Measurements from ENCODE around the gene MIPEP. TPM values are rescaled to one million over a fixed set of nuclear protein-coding genes. Genes with fewer than 3 reads are reported as not detected.

MIPEP gene
- total RNA-seq, 1 donor from 2014 or later: 13.0 TPM

- no peak overlapping the region for H3K4me3 ChIP-seq (ENCODE audit: insufficient read depth, low read depth, low read length)
- Mint-ChIP-seq H3K27me3 (ENCODE audit: low read depth, unreplicated experiment) (peaks cover 4% of the 10 kb centered on the region), H3K27ac (ENCODE audit: unreplicated experiment) (no peak overlapping the region), H3K4me1 (ENCODE audit: low read depth, unreplicated experiment) (peaks cover 2% of the 10 kb centered on the region), H3K36me3 (ENCODE audit: low read depth, unreplicated experiment) (no peaks in the 10 kb centered on the region), H3K9me3 (ENCODE audit: unreplicated experiment) (no peaks in the 10 kb centered on the region), H3K4me3 (ENCODE audit: unreplicated experiment) (no peak overlapping the region)
- H3K4me2 ChIP-seq (ENCODE audit: low read length): no peak overlapping the region
- H3K27ac ChIP-seq (ENCODE audit: low read depth, low read length): no peak overlapping the region
- H3K36me3 ChIP-seq (ENCODE audit: insufficient read depth, low read length): no peaks in the 10 kb centered on the region
- no peaks in the 10 kb centered on the region for H3K4me1 ChIP-seq (ENCODE audit: insufficient read depth, low read length)
- H3K27me3 ChIP-seq (ENCODE audit: insufficient read depth, low read length): no peaks in the 10 kb centered on the region
- no peak for FAIRE-seq
- no peak for DNase-seq (ENCODE audit: low read depth)
- H3K79me2 ChIP-seq (ENCODE audit: insufficient read depth, low read length): no peaks in the 10 kb centered on the region
- H3K9me3 ChIP-seq (ENCODE audit: insufficient read depth, low read depth, low read length): peaks cover 3% of the 10 kb centered on the region
- no peaks in the 10 kb centered on the region for H4K20me1 ChIP-seq (ENCODE audit: insufficient read depth, low read length)
- TF ChIP-seq EZH2 (IDR thresholded peaks at IDR 0.05; ENCODE audit: insufficient read depth, low read length): no peak
- TF ChIP-seq, protein P1, sequence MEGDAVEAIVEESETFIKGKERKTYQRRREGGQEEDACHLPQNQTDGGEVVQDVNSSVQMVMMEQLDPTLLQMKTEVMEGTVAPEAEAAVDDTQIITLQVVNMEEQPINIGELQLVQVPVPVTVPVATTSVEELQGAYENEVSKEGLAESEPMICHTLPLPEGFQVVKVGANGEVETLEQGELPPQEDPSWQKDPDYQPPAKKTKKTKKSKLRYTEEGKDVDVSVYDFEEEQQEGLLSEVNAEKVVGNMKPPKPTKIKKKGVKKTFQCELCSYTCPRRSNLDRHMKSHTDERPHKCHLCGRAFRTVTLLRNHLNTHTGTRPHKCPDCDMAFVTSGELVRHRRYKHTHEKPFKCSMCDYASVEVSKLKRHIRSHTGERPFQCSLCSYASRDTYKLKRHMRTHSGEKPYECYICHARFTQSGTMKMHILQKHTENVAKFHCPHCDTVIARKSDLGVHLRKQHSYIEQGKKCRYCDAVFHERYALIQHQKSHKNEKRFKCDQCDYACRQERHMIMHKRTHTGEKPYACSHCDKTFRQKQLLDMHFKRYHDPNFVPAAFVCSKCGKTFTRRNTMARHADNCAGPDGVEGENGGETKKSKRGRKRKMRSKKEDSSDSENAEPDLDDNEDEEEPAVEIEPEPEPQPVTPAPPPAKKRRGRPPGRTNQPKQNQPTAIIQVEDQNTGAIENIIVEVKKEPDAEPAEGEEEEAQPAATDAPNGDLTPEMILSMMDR (IDR thresholded peaks at IDR 0.05; ENCODE audit: insufficient read depth, low read depth, low read length): no peak
- H2AFZ ChIP-seq (ENCODE audit: low read depth, low read length): no peak overlapping the region
- H3K9ac ChIP-seq (ENCODE audit: low read length): no peak overlapping the region
Observed at GRCh38 chr13:23714672-23715071, 174.5 kb downstream of the MIPEP start.

- H3K4me3 Mint-ChIP-seq (ENCODE audit: unreplicated experiment): no peak overlapping the region
- H3K9me3 Mint-ChIP-seq (ENCODE audit: unreplicated experiment): no peaks in the 10 kb centered on the region
Observed at GRCh38 chr13:23711355-23711754, 177.8 kb downstream of the MIPEP start.

DNA sequence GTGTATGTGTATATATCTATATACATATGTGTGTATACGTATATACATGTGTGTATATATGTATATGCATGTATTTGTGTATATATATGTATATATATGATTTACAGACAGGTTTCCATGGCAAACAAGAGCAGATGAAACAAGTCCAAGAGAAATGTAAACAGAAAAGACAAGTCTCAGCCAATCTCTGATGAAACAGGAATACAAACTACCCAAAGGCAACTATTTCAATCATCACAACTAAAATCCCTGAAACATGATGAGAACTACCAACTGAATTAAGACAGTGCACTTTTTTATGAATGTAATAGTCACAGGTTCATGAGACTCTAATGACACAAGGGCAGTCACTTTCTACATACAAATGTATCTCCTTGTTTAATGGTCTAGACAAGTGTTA, 178.8 kb downstream of the MIPEP start:
- Histone ChIP-seq H3K4me1 (ENCODE audit: insufficient read depth, low read length) (peaks cover 4% of the 10 kb centered on the region), H4K20me1 (ENCODE audit: insufficient read depth, low read length) (no peaks in the 10 kb centered on the region), H3K79me2 (ENCODE audit: insufficient read depth, low read length) (no peaks in the 10 kb centered on the region), H3K36me3 (ENCODE audit: insufficient read depth, low read length) (no peaks in the 10 kb centered on the region), H3K9me3 (ENCODE audit: insufficient read depth, low read depth, low read length) (peaks cover 3% of the 10 kb centered on the region), H3K4me2 (ENCODE audit: low read length) (no peak overlapping the region), H3K27ac (ENCODE audit: low read depth, low read length) (no peak overlapping the region), H2AFZ (ENCODE audit: low read depth, low read length) (no peak overlapping the region), H3K4me3 (ENCODE audit: insufficient read depth, low read depth, low read length) (no peak overlapping the region), H3K9ac (ENCODE audit: low read length) (no peak overlapping the region), H3K27me3 (ENCODE audit: insufficient read depth, low read length) (no peaks in the 10 kb centered on the region)
- no peak for TF ChIP-seq EZH2 (IDR thresholded peaks at IDR 0.05; ENCODE audit: insufficient read depth, low read length)
- TF ChIP-seq, protein P1 (IDR thresholded peaks at IDR 0.05; ENCODE audit: insufficient read depth, low read depth, low read length): no peak
- FAIRE-seq (peak; percentile 26), DNase-seq (ENCODE audit: low read depth) (no peak)
- Mint-ChIP-seq H3K4me1 (ENCODE audit: low read depth, unreplicated experiment) (peaks cover 2% of the 10 kb centered on the region), H3K9me3 (ENCODE audit: unreplicated experiment) (no peaks in the 10 kb centered on the region), H3K36me3 (ENCODE audit: low read depth, unreplicated experiment) (no peaks in the 10 kb centered on the region), H3K4me3 (ENCODE audit: unreplicated experiment) (no peak overlapping the region), H3K27ac (ENCODE audit: unreplicated experiment) (no peak overlapping the region), H3K27me3 (ENCODE audit: low read depth, unreplicated experiment) (no peaks in the 10 kb centered on the region)

More at GRCh38 chr13:23711355-23711754, 177.8 kb downstream of the MIPEP start:
- Histone ChIP-seq H3K27ac (ENCODE audit: low read depth, low read length) (no peak overlapping the region), H3K9ac (ENCODE audit: low read length) (no peak overlapping the region), H2AFZ (ENCODE audit: low read depth, low read length) (no peak overlapping the region), H3K4me1 (ENCODE audit: insufficient read depth, low read length) (no peaks in the 10 kb centered on the region), H3K4me2 (ENCODE audit: low read length) (no peak overlapping the region), H3K4me3 (ENCODE audit: insufficient read depth, low read depth, low read length) (no peak overlapping the region), H4K20me1 (ENCODE audit: insufficient read depth, low read length) (no peaks in the 10 kb centered on the region), H3K27me3 (ENCODE audit: insufficient read depth, low read length) (no peaks in the 10 kb centered on the region), H3K79me2 (ENCODE audit: insufficient read depth, low read length) (no peaks in the 10 kb centered on the region), H3K36me3 (ENCODE audit: insufficient read depth, low read length) (no peaks in the 10 kb centered on the region), H3K9me3 (ENCODE audit: insufficient read depth, low read depth, low read length) (peaks cover 3% of the 10 kb centered on the region)
- no peaks in the 10 kb centered on the region for H3K36me3 Mint-ChIP-seq (ENCODE audit: low read depth, unreplicated experiment)
- peaks cover under 1% of the 10 kb centered on the region for H3K27me3 Mint-ChIP-seq (ENCODE audit: low read depth, unreplicated experiment)
- no peak overlapping the region for H3K27ac Mint-ChIP-seq (ENCODE audit: unreplicated experiment)
- no peaks in the 10 kb centered on the region for H3K4me1 Mint-ChIP-seq (ENCODE audit: low read depth, unreplicated experiment)
- no peak for TF ChIP-seq EZH2 (IDR thresholded peaks at IDR 0.05; ENCODE audit: insufficient read depth, low read length)
- TF ChIP-seq, protein P1 (IDR thresholded peaks at IDR 0.05; ENCODE audit: insufficient read depth, low read depth, low read length): no peak
- no peak for DNase-seq (ENCODE audit: low read depth)
- no peak for FAIRE-seq
